K562 (cell line): ENCODE measurements around the gene PEX7. TPM values are rescaled to one million over a fixed set of nuclear protein-coding genes. Genes with fewer than 3 reads are reported as not detected.

ENCODE experiments used
- ATF1 ChIP-seq, 2 experiments: fragments of 450-650 bp in 1 of 2; IDR thresholded peaks; 2 replicates each; pipeline ENCODE4 v1.6.1; 2016; ENCODE audit warnings: missing compliant biosample characterization in 1 of 2, missing genetic modification characterization in 1 of 2
- CBX1 ChIP-seq: sonication (generic); IDR thresholded peaks from 2 replicates; pipeline ENCODE4 v1.6.1; 2016; ENCODE audit warnings: antibody characterized with exemption, low read depth, mild to moderate bottlenecking
- E2F3 ChIP-seq: fragments of 250-450 bp; sonication (Bioruptor Pico); IDR thresholded peaks from 2 replicates; pipeline ENCODE4 v1.4.0; 2020; ENCODE audit warnings: mild to moderate bottlenecking
- E2F8 ChIP-seq: fragments of 450-650 bp; IDR thresholded peaks from 2 replicates; pipeline ENCODE4 v1.7.1; 2018; ENCODE audit warnings: mild to moderate bottlenecking, low read depth; ENCODE audit not compliant: partially characterized antibody
- MAZ ChIP-seq, 2 experiments: fragments of 450-650 bp in 1 of 2; sonication (generic) in 1 of 2; formaldehyde crosslinking; IDR thresholded peaks in 1 of 2; conservative IDR thresholded peaks in 1 of 2; 2 replicates each; pipeline versions ENCODE4 v1.4.0 to v1.5.0; 2020; ENCODE audit warnings: mild to moderate bottlenecking in 1 of 2, missing genetic modification reagents in 1 of 2
- NCOA6 ChIP-seq: fragments of 450-650 bp; IDR thresholded peaks from 2 replicates; pipeline ENCODE4 v1.6.1; 2017; ENCODE audit warnings: mild to moderate bottlenecking
- SAFB ChIP-seq: fragments of 200-400 bp; formaldehyde crosslinking; IDR thresholded peaks from 2 replicates; pipeline ENCODE4 v1.6.1; 2017; ENCODE audit warnings: low read depth, low read length, borderline replicate concordance
- SIN3B ChIP-seq: fragments of 450-650 bp; IDR thresholded peaks from 2 replicates; pipeline ENCODE4 v1.6.1; 2017; ENCODE audit warnings: low read depth, mild to moderate bottlenecking, moderate library complexity
- SUPT5H ChIP-seq: fragments of 450-650 bp; IDR thresholded peaks from 2 replicates; pipeline ENCODE4 v1.6.1; 2016
- TEAD4 ChIP-seq, 2 experiments: sonication (generic) in 1 of 2; formaldehyde crosslinking in 1 of 2; IDR thresholded peaks; 2 replicates each; pipeline versions ENCODE4 v1.6.1 to v1.8.0; 2012 to 2022; ENCODE audit warnings: borderline replicate concordance in 1 of 2, inconsistent platforms in 1 of 2, low read length in 1 of 2, mild to moderate bottlenecking in 1 of 2, missing genetic modification reagents in 1 of 2
- TOE1 ChIP-seq, 2 experiments: fragments of 450-650 bp in 1 of 2; sonication (generic) in 1 of 2; formaldehyde crosslinking in 1 of 2; IDR thresholded peaks; 2 replicates each; pipeline versions ENCODE4 v1.7.1 to v1.8.0; 2016 to 2022; ENCODE audit warnings: borderline replicate concordance in 2 of 2, mild to moderate bottlenecking in 2 of 2, antibody characterized with exemption in 1 of 2, inconsistent platforms in 1 of 2, low read depth in 1 of 2, missing genetic modification reagents in 1 of 2, moderate library complexity in 1 of 2
- ZBTB11 ChIP-seq, 3 experiments: fragments of 200-800 bp in 1 of 3; fragments of 250-450 bp in 1 of 3; fragments of 450-650 bp in 1 of 3; sonication (Bioruptor Pico) in 1 of 3; sonication (Bioruptor generic) in 1 of 3; formaldehyde crosslinking in 1 of 3; IDR thresholded peaks; 2 replicates each; pipeline versions ENCODE4 v1.6.1 to v1.8.0; 2016 to 2022; ENCODE audit warnings: mild to moderate bottlenecking in 2 of 3, missing genetic modification characterization in 2 of 3, missing compliant biosample characterization in 1 of 3, moderate library complexity in 1 of 3
- ZNF165 ChIP-seq: fragments of 250-450 bp; sonication (Bioruptor Pico); IDR thresholded peaks from 2 replicates; pipeline ENCODE4 v1.4.0; 2020; ENCODE audit warnings: borderline replicate concordance
- polyA plus RNA-seq, 8 experiments: library from polyadenylated mRNA; depleted of rRNA in 4 of 8; stranded (reverse) in 5 of 8; unstranded in 3 of 8; fragments of >200 nt; fragmentation: Nextera tagmentation in 2 of 8; fragmentation: Illumina TruSeq in 1 of 8; extraction: Ambion mirVana in 2 of 8; extraction: Trizol in 1 of 8; gene quantifications; 2 replicates each; pipeline versions ENCODE4 v1.2.1 to v1.2.3, GENCODE V29; 2011 to 2014; ENCODE audit warnings: inconsistent platforms in 1 of 8, missing spikeins in 1 of 8
- total RNA-seq, 7 experiments: library from RNA; depleted of rRNA in 6 of 7; stranded (reverse); fragments of >200 nt in 6 of 7; fragmentation: Illumina TruSeq in 2 of 7; extraction: Trizol in 2 of 7; gene quantifications; 2 replicates each; pipeline versions ENCODE4 v1.2.1 to v1.2.3, GENCODE V29; 2011 to 2021; ENCODE audit warnings: low replicate concordance in 1 of 7
- TF ChIP-seq, protein P1 (sequence below): sonication (generic); formaldehyde crosslinking; IDR thresholded peaks from 2 replicates; pipeline ENCODE4 v1.8.0; 2022; ENCODE audit warnings: mild to moderate bottlenecking, missing genetic modification reagents
- TF ChIP-seq, protein P2 (sequence below): sonication (generic); formaldehyde crosslinking; IDR thresholded peaks from 2 replicates; pipeline ENCODE4 v1.8.1; 2022; ENCODE audit warnings: missing genetic modification reagents

Gene PEX7
- total and polyA plus RNA-seq, 9 of the 15 experiments (the other 6 are each of a cell fraction or from before 2014, with no cell fraction given), result 1.6 to 12.9 (median 9.1) TPM

GRCh38 chr6:136792410-136793262 is 29.8 kb upstream of the PEX7 start, which contains the start of gene MAP3K5 (continued):
- TF ChIP-seq TOE1 (IDR thresholded peaks at IDR 0.05; ENCODE audit: borderline replicate concordance), result peak; percentile 76; the same call in 1 of the 2 replicates
- TF ChIP-seq TOE1 (CRISPR knock-in tag; IDR thresholded peaks at IDR 0.05; ENCODE audit: borderline replicate concordance, low read depth), result no peak
- TF ChIP-seq NCOA6, result 0 out of 2 replicates have a peak, but pooled peaks have one; percentile 37
- TF ChIP-seq CBX1, result no peak
- peak; percentile 58; the same call in 1 of the 2 replicates for TF ChIP-seq SIN3B
- peak; percentile 83 for TF ChIP-seq SUPT5H
- TF ChIP-seq TEAD4 (IDR thresholded peaks at IDR 0.05; ENCODE audit: low read length), result 0 out of 2 replicates have a peak, but pooled peaks have one; percentile 14
- no peak for TF ChIP-seq TEAD4 (CRISPR knock-in tag; IDR thresholded peaks at IDR 0.05; ENCODE audit: borderline replicate concordance)
- TF ChIP-seq ATF1 (CRISPR knock-in tag; IDR thresholded peaks at IDR 0.05), result no peak
- TF ChIP-seq ATF1 (tag; IDR thresholded peaks at IDR 0.05), result peak; percentile 80
- TF ChIP-seq E2F3 (CRISPR knock-in tag), result peak; percentile 83; the same call in 1 of the 2 replicates
- peak; percentile 59; the same call in 1 of the 2 replicates for TF ChIP-seq ZNF165 (CRISPR knock-in tag)
- peak; percentile 87 for TF ChIP-seq SAFB
- TF ChIP-seq, protein P1, sequence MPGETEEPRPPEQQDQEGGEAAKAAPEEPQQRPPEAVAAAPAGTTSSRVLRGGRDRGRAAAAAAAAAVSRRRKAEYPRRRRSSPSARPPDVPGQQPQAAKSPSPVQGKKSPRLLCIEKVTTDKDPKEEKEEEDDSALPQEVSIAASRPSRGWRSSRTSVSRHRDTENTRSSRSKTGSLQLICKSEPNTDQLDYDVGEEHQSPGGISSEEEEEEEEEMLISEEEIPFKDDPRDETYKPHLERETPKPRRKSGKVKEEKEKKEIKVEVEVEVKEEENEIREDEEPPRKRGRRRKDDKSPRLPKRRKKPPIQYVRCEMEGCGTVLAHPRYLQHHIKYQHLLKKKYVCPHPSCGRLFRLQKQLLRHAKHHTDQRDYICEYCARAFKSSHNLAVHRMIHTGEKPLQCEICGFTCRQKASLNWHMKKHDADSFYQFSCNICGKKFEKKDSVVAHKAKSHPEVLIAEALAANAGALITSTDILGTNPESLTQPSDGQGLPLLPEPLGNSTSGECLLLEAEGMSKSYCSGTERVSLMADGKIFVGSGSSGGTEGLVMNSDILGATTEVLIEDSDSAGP (CRISPR knock-in tag), result peak; percentile 72
- peak in 1 of 3 experiments; percentile 51; a peak in 1 of 6 replicates for TF ChIP-seq ZBTB11 (CRISPR knock-in tag; IDR thresholded peaks at IDR 0.05)
- TF ChIP-seq, protein P2, sequence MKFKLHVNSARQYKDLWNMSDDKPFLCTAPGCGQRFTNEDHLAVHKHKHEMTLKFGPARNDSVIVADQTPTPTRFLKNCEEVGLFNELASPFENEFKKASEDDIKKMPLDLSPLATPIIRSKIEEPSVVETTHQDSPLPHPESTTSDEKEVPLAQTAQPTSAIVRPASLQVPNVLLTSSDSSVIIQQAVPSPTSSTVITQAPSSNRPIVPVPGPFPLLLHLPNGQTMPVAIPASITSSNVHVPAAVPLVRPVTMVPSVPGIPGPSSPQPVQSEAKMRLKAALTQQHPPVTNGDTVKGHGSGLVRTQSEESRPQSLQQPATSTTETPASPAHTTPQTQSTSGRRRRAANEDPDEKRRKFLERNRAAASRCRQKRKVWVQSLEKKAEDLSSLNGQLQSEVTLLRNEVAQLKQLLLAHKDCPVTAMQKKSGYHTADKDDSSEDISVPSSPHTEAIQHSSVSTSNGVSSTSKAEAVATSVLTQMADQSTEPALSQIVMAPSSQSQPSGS (CRISPR knock-in tag), result no peak
- peak; percentile 27 for TF ChIP-seq E2F8
- TF ChIP-seq MAZ (CRISPR knock-in tag; conservative IDR thresholded peaks at IDR 0.05 in 1 of 2, IDR thresholded peaks at IDR 0.05 in 1 of 2), result peak; percentile 88 to 99
